Nephron progenitor cell (in vitro differentiated cells): ENCODE results near the gene CCDC183.

Experiments
- DNase-seq: peaks from one replicate; pipeline ENCODE4 v3.0.0; 2021
- H3K27ac Mint-ChIP-seq: 2 replicates; pipeline ENCODE4 v1.8.0; 2021; ENCODE audit warnings: mild to moderate bottlenecking, moderate library complexity, mixed read lengths
- H3K27me3 Mint-ChIP-seq: 2 replicates; pipeline ENCODE4 v1.8.0; 2021; ENCODE audit warnings: mild to moderate bottlenecking, low read depth, mixed read lengths; ENCODE audit not compliant: poor library complexity
- H3K36me3 Mint-ChIP-seq: 2 replicates; pipeline ENCODE4 v1.8.0; 2021; ENCODE audit warnings: low read depth, mixed read lengths
- H3K4me1 Mint-ChIP-seq: 2 replicates; pipeline ENCODE4 v1.8.0; 2021; ENCODE audit warnings: mixed read lengths
- H3K4me3 Mint-ChIP-seq: 2 replicates; pipeline ENCODE4 v1.8.0; 2021; ENCODE audit warnings: mild to moderate bottlenecking, moderate library complexity, mixed read lengths
- H3K9me3 Mint-ChIP-seq: 2 replicates; pipeline ENCODE4 v1.8.0; 2021; ENCODE audit warnings: mild to moderate bottlenecking, moderate library complexity, mixed read lengths
- TF ChIP-seq, protein P1 (sequence below): fragments of 200-600 bp; sonication (generic); IDR thresholded peaks from 2 replicates; pipeline ENCODE4 v1.5.0; 2021; ENCODE audit warnings: antibody characterized with exemption

The CCDC183 gene

DNA sequence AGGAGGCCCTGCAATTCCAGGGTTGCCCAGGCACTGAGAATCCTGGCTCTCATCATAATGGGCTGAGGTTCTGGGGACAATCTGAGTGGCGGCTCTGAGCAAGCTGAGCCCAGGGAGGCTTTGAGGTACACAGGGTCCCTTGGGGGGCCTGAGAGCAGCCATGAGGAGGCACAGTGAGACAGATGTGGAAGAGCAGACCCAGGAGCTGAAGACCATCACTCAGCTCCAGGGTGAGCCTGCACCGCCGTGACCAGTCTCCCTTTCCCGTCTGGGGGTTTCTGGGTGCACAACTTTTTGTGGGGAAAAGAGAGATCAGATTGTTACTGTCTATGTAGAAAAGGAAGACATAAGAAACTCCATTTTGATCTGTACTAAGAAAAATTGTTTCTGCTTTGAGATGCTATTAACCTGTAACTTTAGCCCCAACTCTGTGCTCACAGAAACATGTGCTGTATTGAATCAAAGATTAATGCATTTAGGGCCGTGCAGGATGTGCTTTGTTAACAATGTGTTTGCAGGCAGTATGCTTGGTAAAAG, at the start of gene CCDC183:
TSS of gene CCDC183 (plus strand) at position 101 of the 537 bp plus-strand sequence. CDS start at position 161, 60 bp downstream.
- no peaks in the 10 kb centered on the region for H3K36me3 Mint-ChIP-seq
- no peak for DNase-seq
- peak within 1 kb of the TSS; percentile 58 for H3K27ac Mint-ChIP-seq
- H3K4me1 Mint-ChIP-seq, result peaks cover 53% of the 10 kb centered on the region
- no peaks in the 10 kb centered on the region for H3K9me3 Mint-ChIP-seq
- peak within 1 kb of the TSS; percentile 11 for H3K4me3 Mint-ChIP-seq
- H3K27me3 Mint-ChIP-seq, result peaks cover 5% of the 10 kb centered on the region
- TF ChIP-seq, protein P1, sequence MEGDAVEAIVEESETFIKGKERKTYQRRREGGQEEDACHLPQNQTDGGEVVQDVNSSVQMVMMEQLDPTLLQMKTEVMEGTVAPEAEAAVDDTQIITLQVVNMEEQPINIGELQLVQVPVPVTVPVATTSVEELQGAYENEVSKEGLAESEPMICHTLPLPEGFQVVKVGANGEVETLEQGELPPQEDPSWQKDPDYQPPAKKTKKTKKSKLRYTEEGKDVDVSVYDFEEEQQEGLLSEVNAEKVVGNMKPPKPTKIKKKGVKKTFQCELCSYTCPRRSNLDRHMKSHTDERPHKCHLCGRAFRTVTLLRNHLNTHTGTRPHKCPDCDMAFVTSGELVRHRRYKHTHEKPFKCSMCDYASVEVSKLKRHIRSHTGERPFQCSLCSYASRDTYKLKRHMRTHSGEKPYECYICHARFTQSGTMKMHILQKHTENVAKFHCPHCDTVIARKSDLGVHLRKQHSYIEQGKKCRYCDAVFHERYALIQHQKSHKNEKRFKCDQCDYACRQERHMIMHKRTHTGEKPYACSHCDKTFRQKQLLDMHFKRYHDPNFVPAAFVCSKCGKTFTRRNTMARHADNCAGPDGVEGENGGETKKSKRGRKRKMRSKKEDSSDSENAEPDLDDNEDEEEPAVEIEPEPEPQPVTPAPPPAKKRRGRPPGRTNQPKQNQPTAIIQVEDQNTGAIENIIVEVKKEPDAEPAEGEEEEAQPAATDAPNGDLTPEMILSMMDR, result no peak

DNA sequence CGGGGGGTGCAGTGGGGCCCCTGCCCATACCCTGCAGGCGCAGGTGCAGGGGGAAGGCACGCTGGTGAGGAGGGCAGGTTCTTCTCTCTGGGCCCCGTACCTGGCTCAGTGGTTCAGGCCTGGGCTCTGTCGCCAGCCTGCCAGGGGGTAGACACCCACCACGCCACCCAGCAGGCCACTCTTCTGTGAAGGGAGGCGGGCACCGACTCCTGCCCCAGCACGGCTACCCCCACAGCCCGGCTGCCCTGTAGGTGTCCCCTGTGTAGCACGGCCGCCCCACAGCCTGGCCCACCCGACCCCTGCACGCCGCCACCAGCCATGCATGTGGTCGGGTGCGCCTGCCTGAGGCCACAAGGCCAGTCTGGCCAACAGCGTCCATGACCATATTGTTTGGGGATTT, 49.5 kb upstream of the CCDC183 start:
- TF ChIP-seq, protein P1, result no peak
- Mint-ChIP-seq H3K9me3 (peaks cover 12% of the 10 kb centered on the region), H3K27me3 (peaks cover 14% of the 10 kb centered on the region), H3K4me1 (peaks cover 6% of the 10 kb centered on the region), H3K36me3 (no peaks in the 10 kb centered on the region), H3K27ac (no peak overlapping the region), H3K4me3 (no peak overlapping the region)
- DNase-seq, result no peak

- Mint-ChIP-seq H3K27ac (no peak overlapping the region), H3K4me1 (peaks cover 6% of the 10 kb centered on the region), H3K36me3 (peaks cover 2% of the 10 kb centered on the region), H3K9me3 (peaks cover 20% of the 10 kb centered on the region), H3K27me3 (peaks cover 20% of the 10 kb centered on the region), H3K4me3 (no peak overlapping the region)
- TF ChIP-seq, protein P1, result no peak
- DNase-seq, result no peak
Observed at GRCh38 chr9:136747161-136748060, 48.7 kb upstream of the CCDC183 start.

GRCh38 chr9:136748201-136748600, 47.9 kb upstream of the CCDC183 start, which contains the start of gene LCN6:
Gene LCN6, minus strand, starts transcription at chr9:136748525. Its CDS starts 42 bp downstream, at chr9:136748483.
- TF ChIP-seq, protein P1, result no peak
- peaks cover 25% of the 10 kb centered on the region for H3K27me3 Mint-ChIP-seq
- H3K36me3 Mint-ChIP-seq, result peaks cover 7% of the 10 kb centered on the region
- H3K4me1 Mint-ChIP-seq, result no peaks in the 10 kb centered on the region
- DNase-seq, result no peak
- no peak within 1 kb of the TSS for H3K27ac Mint-ChIP-seq
- peaks cover 26% of the 10 kb centered on the region for H3K9me3 Mint-ChIP-seq
- no peak within 1 kb of the TSS for H3K4me3 Mint-ChIP-seq

DNA sequence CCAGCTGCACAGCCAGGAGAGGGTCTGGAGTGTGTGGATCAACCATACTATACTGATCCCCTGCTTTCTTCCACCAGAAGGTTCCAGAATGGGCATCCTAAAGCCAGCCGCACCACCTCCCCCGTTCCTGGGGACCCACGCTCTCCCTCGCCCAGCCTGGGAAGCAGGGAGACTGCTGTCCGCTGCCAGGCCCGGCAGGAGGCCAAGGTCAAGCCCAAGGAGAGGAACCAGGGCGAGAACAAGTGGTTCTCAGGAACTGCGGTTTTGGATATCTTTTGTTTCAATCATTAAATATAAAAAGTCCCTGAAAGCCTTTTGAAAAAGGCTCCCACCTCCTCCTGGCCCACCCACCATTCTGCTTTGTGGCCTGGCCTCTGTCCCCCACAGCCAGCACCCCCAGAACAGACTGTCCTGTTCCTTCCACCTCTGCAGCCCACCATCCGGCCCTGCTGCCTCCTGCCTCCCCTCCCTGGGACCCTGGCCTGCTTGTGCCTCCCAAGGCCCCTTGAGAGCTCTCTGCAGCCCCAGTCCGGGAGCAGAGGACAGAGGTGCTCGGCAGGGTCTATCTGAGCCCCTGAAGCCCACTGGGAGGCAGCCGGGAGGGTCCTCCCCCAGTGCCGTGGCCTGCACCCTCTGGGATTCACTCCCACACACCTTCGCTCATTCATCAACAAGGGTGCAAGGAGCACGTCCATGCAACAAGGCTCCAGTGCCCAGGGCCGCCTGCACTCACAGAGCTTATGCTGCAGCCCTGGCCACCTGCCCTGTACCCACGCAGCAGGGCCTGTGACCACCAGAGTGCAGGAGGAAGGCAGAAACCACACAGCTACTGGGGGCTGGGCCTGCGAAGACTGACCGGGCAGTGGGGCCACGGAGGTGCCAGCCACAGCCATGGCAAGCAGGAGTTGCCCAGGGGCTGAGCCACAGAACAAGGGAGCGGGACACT, 47.2 kb upstream of the CCDC183 start:
- Mint-ChIP-seq H3K4me1 (no peaks in the 10 kb centered on the region), H3K27me3 (peaks cover 25% of the 10 kb centered on the region), H3K27ac (no peak overlapping the region), H3K4me3 (no peak overlapping the region), H3K36me3 (peaks cover 7% of the 10 kb centered on the region), H3K9me3 (peaks cover 26% of the 10 kb centered on the region)
- DNase-seq, result no peak
- TF ChIP-seq, protein P1, result no peak
